Body of pancreas (tissue), 4 donors: ENCODE measurements around the gene MRC1. TPM values are rescaled to one million over a fixed set of nuclear protein-coding genes. Genes with fewer than 3 reads are reported as not detected.

ENCODE experiments used
- ATAC-seq: fragments of 150-250 bp; one replicate; pipeline ENCODE4 v1.9.1; 2016
- DNase-seq, 4 donors: peaks; one replicate each; pipeline ENCODE4 v3.0.0-alpha.2; 2019
- H3K27ac ChIP-seq, 4 donors: fragments of 200-600 bp; sonication (generic); 1 replicate in 3 of 4; 2 replicates in 1 of 4; pipeline versions ENCODE4 v1.5.1 to v1.6.1; 2016 to 2019; ENCODE audit warnings: mild to moderate bottlenecking in 1 of 4, mixed read lengths in 1 of 4, moderate library complexity in 1 of 4
- H3K27me3 ChIP-seq, 2 donors: fragments of 200-600 bp; sonication (generic); one replicate each; pipeline ENCODE4 v1.6.0; 2016; ENCODE audit warnings: mild to moderate bottlenecking in 1 of 2
- H3K36me3 ChIP-seq, 2 donors: fragments of 200-600 bp; sonication (generic); replicated peaks in 1 of 2; 2 replicates each; pipeline ENCODE4 v1.5.1; 2016; ENCODE audit warnings: low read depth in 2 of 2; ENCODE audit not compliant: insufficient read depth in 1 of 2
- H3K4me1 ChIP-seq: fragments of 200-600 bp; sonication (generic); one replicate; pipeline ENCODE4 v1.6.0; 2016
- H3K4me3 ChIP-seq, 2 donors: fragments of 200-600 bp; sonication (generic); 1 replicate in 1 of 2; 2 replicates in 1 of 2; pipeline ENCODE4 v1.5.1; 2016 to 2019
- H3K9me3 ChIP-seq, 3 donors: fragments of 200-600 bp; sonication (generic); 1 replicate in 2 of 3; 2 replicates in 1 of 3; pipeline ENCODE4 v1.5.1; 2016
- CTCF ChIP-seq, 7 experiments: fragments of 450-650 bp in 4 of 7; fragments of 200-600 bp in 3 of 7; sonication (generic) in 3 of 7; IDR thresholded peaks; one replicate each; pipeline ENCODE4 v1.5.1; 2016 to 2019; ENCODE audit warnings: antibody characterized with exemption in 7 of 7
- POLR2A ChIP-seq, 3 donors: fragments of 450-650 bp; IDR thresholded peaks; one replicate each; pipeline ENCODE4 v1.6.1; 2016; ENCODE audit warnings: antibody characterized with exemption in 3 of 3, mild to moderate bottlenecking in 2 of 3
- WGBS, 2 donors: methylation state at CpG; one replicate each; pipeline ENCODE4 v1.1.5; 2017; 5-methylcytosine and 5-hydroxymethylcytosine counted together
- intact Hi-C: fragments of 100-400 bp; cut with DNase I; formaldehyde crosslinking; loops from one replicate; pipeline ENCODE4 v1.15.1; 2023
- total RNA-seq, 2 donors: library from RNA; depleted of rRNA; stranded (reverse); fragments of >200 nt; gene quantifications; one replicate each; pipeline ENCODE4 v1.1.0, GENCODE V29; 2016

MRC1 gene
- total RNA-seq, 2 donors from 2014 or later: 10.2 to 19.5 TPM

GRCh38 chr10:17831896-17832295 lies 22.7 kb downstream of the MRC1 start:
- H3K27me3 ChIP-seq: no peaks in the 10 kb centered on the region
- H3K4me3 ChIP-seq: no peak overlapping the region
- WGBS, 2 donors: 32% methylated on average over 6 of the region's 6 CpGs
- intact Hi-C loops: no loop called here
- no peaks in the 10 kb centered on the region for H3K9me3 ChIP-seq
- ATAC-seq (peak; percentile 60), DNase-seq (peak; percentile 33 to 71 (median 56))
- TF ChIP-seq POLR2A (IDR thresholded peaks at IDR 0.05) (no peak), CTCF (IDR thresholded peaks at IDR 0.05) (no peak)
- H3K27ac ChIP-seq: peak overlapping the region in 1 of 4 donors; percentile 22
- peaks cover 5% of the 10 kb centered on the region for H3K4me1 ChIP-seq
- H3K36me3 ChIP-seq: no peaks in the 10 kb centered on the region

- no peak for ATAC-seq
- Histone ChIP-seq H3K9me3 (no peaks in the 10 kb centered on the region), H3K4me3 (no peak overlapping the region), H3K36me3 (no peaks in the 10 kb centered on the region), H3K4me1 (peaks cover 5% of the 10 kb centered on the region), H3K27ac (no peak overlapping the region), H3K27me3 (no peaks in the 10 kb centered on the region)
- intact Hi-C loops: no loop called here
- WGBS, 2 donors: 82 to 89% methylated on average over 6 of the region's 6 CpGs
- DNase-seq: no peak
- no peak for TF ChIP-seq POLR2A (IDR thresholded peaks at IDR 0.05)
- no peak for TF ChIP-seq CTCF (IDR thresholded peaks at IDR 0.05)
These were observed 24.5 kb downstream of the MRC1 start for GRCh38 chr10:17833656-17834055.

GRCh38 chr10:17835688-17836087 lies 26.5 kb downstream of the MRC1 start:
- no peaks in the 10 kb centered on the region for H3K9me3 ChIP-seq
- H3K4me3 ChIP-seq: no peak overlapping the region
- no peaks in the 10 kb centered on the region for H3K36me3 ChIP-seq
- H3K27ac ChIP-seq: no peak overlapping the region
- WGBS, 2 donors: 71 to 90% methylated on average over 1 of the region's 1 CpG
- TF ChIP-seq POLR2A (IDR thresholded peaks at IDR 0.05): no peak
- TF ChIP-seq CTCF (IDR thresholded peaks at IDR 0.05): no peak
- no peak for ATAC-seq
- no peaks in the 10 kb centered on the region for H3K27me3 ChIP-seq
- peaks cover 5% of the 10 kb centered on the region for H3K4me1 ChIP-seq
- DNase-seq: no peak
- intact Hi-C loops: no loop called here

GRCh38 chr10:17836942-17837341 lies 27.8 kb downstream of the MRC1 start:
- intact Hi-C loops: no loop called here
- peak in 1 of 3 donors; percentile 32 for TF ChIP-seq POLR2A (IDR thresholded peaks at IDR 0.05)
- TF ChIP-seq CTCF (IDR thresholded peaks at IDR 0.05): no peak
- ATAC-seq (peak; percentile 68), DNase-seq (peak; percentile 52 to 64 (median 62))
- WGBS, 2 donors: 2 to 3% methylated on average over 8 of the region's 8 CpGs
- Histone ChIP-seq H3K27me3 (no peaks in the 10 kb centered on the region), H3K9me3 (no peaks in the 10 kb centered on the region), H3K36me3 (no peaks in the 10 kb centered on the region), H3K4me1 (peaks cover 3% of the 10 kb centered on the region), H3K27ac (peak overlapping the region in 3 of 4 donors; percentile 34 to 62 (median 38)), H3K4me3 (no peak overlapping the region)

- Histone ChIP-seq H3K27me3 (no peaks in the 10 kb centered on the region), H3K9me3 (no peaks in the 10 kb centered on the region), H3K4me3 (no peak overlapping the region), H3K4me1 (no peaks in the 10 kb centered on the region), H3K36me3 (no peaks in the 10 kb centered on the region), H3K27ac (no peak overlapping the region)
- intact Hi-C loops: no loop called here
- DNase-seq (no peak), ATAC-seq (no peak)
- 53 to 76% methylated on average over 9 of the region's 9 CpGs for WGBS, 2 donors
- TF ChIP-seq POLR2A (IDR thresholded peaks at IDR 0.05): no peak
- no peak for TF ChIP-seq CTCF (IDR thresholded peaks at IDR 0.05)
These were observed 29.0 kb downstream of the MRC1 start for GRCh38 chr10:17838080-17838648.
